GM12872 (cell line): ENCODE data around the gene FGD4.

Experiments
- CTCF ChIP-seq: IDR thresholded peaks from 3 replicates; pipeline ENCODE4 v1.5.1; 2011; ENCODE audit warnings: low read depth, mild to moderate bottlenecking, low read length, moderate library complexity; ENCODE audit not compliant: insufficient read depth

Gene FGD4

DNA sequence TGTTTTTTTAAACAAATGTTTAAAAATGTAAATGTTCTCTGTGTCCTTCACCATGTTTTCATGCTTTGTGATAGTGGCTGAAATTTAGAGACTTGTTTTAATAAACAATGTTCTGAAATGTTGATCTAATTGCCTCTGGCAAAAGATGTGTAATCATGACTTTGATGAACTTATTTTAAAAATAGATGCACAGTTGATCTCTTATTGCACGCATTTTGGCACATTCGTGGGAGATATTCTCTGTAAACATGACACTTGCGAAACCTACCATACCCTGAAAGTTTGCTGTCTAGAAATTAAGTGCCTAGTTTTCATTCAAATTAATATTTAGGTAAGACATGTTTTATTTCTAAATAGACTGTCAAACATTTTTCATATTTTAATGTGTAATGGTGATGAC, 160.1 kb downstream of the FGD4 start:
- no peak for TF ChIP-seq CTCF

DNA sequence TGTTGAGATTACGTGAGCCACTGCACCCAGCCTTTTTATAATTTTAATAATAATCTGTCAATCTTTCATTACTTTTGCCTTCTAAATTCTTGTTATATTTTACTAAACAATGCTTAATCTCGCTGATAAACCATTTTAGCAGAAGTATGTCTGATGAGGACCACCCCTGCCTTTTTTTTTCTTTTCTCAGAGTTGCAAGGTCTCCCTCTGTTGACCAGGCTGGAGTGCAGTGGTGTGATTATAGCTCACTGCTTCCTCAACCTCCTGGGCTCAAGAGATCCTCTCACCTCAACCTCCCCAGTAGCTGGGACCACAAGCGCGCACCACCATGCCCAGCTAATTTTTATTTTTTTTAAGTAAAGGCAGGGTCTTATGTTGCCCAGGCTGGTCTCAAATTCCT, 161.2 kb downstream of the FGD4 start:
- no peak for TF ChIP-seq CTCF

DNA sequence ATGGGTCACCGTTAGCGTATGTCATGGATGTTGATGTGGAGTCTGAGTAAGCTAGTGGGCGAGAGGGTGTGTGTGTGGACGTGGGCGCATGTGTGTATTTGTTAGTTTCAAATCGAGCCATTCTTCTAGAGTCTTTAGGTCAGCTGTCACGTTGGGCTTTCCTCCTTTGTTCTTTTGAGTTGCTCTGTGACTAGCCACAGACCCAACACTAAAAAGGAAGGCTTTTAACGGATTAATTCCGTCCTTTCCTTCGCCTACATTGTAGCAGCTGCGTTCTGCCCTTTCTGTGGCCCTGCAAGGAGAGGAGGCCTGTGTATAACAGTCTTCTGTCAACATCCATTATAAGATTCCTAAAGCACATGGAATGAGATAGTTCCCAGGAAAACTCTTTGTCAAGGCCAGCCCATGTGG, 162.6 kb downstream of the FGD4 start:
- no peak for TF ChIP-seq CTCF

DNA sequence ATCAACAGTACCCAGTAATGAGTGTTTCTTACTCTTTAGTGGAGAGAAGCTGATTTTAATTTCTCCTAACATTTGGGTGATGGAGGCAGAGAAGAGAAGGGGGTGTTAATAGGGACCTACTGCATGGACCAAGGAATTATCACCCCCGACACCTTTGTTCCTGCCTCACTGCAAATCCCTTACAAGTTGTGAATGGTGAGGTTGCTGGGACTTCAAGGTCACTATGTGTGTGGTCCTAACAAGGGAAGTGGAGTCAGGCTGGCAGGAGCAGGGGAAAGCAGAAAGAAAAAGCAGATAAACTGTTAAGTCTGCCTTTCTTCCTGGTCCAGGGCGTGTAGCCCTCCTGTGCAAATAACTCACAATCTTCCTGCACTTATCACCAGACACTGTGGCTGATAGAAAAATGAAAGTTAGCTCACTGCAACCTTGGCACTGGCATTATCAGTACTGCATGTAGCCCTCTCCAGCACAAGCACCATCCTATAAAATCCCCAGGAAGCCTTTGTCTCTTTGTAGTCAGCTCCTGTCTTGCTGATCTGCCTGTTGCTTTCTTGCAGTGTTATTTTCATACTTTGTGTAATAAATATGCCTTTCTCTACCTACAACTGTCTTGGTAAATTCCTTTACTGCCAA, 167.4 kb downstream of the FGD4 start:
- no peak for TF ChIP-seq CTCF

- no peak for TF ChIP-seq CTCF
Observed at GRCh38 chr12:32567296-32567674, 167.9 kb downstream of the FGD4 start.

DNA sequence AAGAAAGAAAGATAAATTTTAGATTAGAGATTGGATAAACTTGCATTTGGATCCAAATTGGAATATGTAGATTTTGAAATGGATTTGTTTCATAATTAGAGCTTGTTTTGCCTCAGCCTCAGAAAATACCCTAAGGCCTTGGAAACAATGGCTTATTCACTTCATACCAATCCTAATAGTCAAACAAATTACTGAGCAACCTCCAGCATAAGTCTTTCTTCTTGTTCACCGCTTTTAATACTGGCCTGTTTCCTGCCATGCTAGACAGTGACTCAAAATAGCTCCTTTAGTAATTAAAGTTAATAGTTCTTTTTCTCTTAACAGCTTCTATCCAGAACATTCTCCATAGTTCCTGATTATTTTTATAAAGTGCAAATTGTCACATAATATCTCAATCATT, 168.9 kb downstream of the FGD4 start:
- no peak for TF ChIP-seq CTCF

DNA sequence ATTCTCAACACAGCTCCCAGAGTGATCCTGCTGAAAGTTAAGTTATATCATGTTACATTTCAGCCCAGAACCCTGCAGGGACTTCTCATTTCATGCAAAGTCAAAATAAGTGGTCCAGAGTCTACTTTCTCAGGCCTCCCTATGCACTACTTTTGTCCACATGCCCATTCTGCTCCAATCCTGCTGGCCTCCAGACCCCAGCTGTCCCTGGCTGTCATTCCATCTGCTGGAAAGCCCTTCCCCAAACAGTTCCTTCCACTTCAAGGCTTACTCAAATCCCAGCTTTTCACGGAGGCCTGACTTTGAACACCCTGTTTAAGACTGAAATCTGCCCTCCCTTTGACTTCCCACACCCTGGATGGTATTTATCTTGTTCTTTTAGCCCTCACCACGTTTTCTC, 169.9 kb downstream of the FGD4 start:
- no peak for TF ChIP-seq CTCF
